DMS 273 treated with DMSO at 0.1 percent for 48 hours (cell line): ENCODE results near the gene ARMH3.

ENCODE experiments used
- DNase-seq: peaks from one replicate; lab custom pipeline; 2025; lab: John Stamatoyannopoulos, UW

ARMH3 gene

DNA sequence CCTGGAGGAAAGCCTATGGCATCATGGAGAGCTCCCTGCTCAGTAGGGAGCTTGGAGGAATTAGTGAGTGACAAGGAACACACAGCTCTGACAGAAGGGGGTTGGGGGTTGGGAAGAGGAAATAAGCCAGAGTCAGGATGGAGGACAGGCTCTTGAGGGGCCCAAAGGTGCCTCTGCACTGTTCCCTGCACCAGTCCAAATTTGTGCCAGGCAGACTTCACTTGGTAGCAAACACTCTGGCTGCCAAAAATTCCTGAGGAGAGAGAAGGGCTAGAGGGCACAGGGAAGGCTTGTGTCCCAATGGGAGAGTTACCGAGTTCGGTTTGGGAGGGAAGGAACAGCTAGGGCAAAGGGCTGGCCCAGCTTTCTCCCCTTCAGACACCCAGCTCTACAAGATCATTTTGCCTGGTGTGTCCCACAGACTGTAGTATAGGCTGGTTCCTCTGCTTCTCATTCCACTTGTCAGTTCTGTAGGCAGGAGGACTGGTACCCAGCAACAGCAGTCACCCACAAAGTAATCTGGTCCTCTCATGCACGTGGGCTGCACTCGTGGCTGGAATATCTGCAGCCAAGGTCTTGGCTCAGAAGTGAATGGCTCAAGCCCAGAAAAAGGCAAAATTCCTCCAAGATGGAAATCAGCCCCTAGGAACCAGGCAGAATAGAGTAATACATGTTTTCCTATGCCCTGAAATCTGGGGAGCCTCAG, 204.4 kb downstream of the ARMH3 start:
- no peak for DNase-seq

DNA sequence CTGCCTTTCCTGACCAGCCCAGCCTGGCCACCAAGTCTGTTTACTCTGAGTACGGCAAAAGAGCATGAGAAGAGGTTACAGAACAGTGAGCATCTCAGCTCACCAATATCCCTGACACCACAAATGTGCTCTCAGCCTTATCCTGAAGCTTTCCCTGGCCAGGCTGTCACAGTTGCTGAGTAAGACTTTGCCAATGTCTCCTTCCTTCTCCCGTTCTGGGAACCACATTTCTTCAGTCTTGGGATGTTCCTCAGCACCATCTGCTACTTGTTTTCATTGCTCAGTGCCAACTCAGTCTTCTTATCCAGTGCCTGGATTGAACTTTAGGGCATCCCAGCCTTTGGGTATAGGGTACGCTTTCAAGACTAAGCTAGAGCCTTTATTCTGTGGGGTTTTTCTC, 205.2 kb downstream of the ARMH3 start:
- DNase-seq: no peak

DNA sequence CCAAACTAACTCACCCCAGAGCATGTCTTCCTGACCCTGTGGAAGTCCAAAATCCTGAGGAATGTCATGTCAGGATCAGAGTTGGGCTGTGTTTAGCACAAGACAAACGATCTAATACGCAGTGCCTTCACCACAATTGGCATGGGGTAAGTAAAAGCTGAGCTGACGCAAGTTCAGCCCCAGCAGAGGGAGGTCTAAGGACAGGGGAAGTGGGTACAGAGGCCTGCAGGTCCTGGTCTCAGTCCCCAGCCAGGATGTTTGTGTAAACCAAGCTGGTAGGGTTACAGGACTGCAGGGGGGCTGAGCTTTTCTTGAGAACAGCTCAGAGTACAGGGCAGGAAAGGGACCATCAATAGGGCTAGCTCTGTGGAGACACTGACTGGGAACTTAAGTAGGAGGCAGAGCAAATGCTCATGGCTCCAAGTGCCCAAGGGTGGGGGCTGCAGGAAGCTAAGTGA, 207.1 kb downstream of the ARMH3 start:
- no peak for DNase-seq

DNA sequence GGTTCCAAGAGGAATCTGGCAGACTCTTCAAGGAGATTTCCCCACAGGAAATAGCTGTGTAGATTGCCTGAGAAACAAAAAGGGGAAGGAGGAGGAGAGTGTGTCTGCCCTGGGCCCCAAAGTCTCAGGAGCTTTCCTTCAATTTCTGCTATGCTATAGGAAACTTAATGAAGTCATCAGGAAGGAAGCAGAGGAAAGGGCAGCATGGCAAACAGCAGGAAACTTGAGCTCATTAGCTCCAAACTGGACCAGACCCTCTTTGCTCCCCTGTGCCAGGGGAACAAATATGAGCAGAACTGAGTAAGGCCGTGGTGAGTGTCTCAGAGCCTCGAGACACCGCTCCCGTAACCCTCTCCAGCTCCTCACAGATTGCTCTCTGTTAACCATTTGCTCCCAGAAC, 207.6 kb downstream of the ARMH3 start:
- DNase-seq: no peak

DNA sequence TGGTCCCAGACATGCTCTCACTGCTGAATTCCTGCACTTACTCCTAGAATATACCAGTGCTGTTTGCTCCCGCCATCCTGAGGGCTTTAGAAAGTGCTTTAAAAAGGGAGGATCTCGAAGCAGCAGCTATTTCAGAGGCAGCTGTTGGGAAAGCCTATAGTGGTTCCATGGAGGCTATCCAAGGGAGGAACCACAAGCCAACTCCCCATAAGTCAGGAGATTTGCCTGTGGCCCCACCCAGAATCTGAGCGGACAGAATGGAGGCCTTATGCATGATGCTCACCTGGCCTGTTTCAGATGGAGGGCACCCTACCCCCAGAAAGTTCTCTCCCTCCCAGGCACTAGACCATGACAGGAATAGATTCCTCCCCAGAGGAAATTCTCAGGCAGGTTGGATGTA, 210.1 kb downstream of the ARMH3 start:
- DNase-seq: no peak

DNA sequence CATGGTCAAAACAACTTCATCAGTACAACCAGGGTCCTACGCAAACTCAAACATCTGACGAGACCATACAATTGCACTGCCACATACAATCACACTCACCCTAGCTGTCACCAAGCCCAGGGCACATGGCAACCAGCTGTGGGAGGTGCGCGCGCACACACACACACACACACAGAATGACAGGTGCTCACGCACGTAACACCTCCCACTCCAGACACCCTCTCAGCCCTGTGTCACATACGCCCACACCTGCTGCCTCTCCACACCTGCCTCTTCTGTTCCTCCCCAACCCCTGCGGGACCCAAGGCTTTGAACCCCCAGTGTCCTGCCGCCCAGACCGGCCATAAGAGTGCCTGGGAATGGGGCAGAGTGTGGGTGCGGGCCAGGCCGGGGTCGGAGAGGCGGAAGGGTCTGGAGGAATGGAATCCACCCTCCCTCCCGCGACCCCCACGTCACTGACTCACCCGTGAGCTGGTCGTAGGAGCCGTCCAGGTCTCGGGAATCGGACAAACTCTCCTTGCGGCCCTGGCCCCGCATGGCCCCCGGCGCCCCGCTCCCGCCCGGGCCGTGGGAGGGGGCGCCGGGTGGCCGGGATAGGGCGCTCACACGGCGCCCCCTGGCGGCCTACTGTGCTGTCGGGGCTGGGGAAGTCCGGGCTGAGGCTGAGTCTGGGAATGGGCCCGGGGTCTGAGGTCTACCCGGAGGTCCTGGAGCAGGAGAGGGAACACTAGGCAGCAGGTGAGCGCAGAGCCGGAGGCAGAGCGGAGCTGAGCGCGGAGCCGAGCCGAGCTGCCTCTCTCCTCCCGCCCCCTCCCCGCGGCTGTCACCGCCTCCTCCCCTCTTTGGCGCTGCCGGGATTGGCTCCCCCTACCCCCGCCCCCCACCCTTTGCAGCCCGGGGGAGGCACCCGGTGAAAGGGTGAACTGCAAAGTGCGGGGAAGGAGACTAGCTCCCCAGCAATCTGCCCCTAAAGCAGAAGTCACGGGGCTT, 212.6 kb downstream of the ARMH3 start, which contains the start of gene KCNIP2:
TSS of gene KCNIP2 (minus strand) at position 769 of the 990 bp plus-strand sequence. CDS start at position 537, 232 bp downstream.
- DNase-seq: no peak

DNA sequence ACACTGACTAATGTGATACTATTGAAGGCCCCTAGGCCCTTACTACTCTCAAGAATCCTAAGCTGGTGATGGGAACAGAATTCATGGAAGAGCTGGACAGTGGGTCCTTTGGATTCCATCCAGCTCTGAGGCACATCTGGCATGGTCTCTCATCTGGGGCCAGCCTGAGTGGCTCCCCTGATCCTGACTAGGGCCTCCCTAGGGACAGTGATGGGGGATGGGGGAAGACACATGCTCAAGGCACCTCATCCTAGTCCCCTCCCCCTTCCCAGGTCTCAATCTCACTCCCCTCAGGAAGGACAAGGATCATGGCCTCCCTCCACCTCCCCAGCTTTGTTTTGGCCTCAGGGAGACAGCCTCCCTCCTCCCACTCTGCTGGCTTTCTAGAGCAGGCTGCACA, 214.1 kb downstream of the ARMH3 start:
- DNase-seq: no peak

DNA sequence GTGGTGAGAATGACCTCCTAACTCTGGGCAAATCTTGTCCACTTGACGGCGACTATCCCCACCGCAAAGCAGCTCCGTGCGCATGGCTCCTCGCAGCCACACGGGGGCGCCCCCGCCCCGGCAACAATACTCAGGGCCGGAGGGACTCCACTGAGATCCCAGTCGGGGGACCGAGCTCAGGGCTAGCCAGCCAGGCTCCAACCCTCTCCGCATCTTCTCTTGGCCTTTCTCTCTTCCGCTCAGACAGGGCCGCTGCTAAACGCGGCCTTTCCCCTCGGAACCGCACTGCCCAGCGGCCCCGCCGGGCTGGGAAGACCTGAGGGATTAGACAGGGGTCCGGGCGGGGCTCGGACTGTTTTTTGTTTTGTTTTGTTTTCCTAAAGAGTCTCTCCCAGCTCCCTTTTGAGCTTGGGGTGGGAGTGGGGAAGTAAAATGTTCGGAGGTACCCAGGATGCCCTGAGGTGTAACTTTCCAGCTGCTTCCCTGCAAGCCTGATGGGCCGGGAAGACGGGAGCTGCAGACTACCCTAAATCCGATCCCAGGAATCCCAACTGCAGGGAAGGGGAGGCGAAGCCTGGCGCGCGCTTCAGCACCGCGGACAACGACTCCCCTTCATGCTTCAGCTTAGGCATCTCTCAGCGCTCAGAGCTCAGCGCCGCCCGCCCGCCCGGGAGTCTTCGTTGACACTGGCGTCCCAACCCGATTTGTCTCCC, 215.1 kb downstream of the ARMH3 start:
- DNase-seq: no peak

DNA sequence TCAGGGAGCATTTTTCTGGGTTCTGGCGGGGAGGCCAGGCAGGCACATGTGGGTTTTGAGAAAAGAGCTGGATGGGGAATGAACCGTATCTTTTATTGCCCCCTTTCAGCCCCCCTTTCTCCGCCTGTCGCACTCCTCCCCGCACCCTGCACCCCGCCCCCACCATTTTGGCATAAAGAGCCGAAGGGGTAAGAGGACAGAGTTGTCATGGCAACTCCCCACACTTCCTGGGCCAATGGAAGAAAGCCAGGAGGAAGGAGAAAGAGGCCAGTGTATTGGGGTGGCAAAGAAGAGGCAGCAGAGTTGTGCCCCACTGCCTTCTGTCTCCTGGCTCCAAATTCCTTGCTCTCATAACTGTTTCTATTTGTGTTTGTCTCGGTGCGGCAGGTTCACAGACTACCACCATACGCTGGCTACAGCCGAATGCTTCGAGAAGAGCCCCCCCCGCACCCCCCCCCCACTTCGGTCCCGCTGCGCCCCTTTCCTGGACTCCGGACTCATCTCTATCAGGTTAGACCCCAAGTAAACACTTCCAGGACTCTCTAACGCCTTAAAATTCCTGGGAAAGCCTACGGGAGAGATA, 215.8 kb downstream of the ARMH3 start:
- no peak for DNase-seq

DNA sequence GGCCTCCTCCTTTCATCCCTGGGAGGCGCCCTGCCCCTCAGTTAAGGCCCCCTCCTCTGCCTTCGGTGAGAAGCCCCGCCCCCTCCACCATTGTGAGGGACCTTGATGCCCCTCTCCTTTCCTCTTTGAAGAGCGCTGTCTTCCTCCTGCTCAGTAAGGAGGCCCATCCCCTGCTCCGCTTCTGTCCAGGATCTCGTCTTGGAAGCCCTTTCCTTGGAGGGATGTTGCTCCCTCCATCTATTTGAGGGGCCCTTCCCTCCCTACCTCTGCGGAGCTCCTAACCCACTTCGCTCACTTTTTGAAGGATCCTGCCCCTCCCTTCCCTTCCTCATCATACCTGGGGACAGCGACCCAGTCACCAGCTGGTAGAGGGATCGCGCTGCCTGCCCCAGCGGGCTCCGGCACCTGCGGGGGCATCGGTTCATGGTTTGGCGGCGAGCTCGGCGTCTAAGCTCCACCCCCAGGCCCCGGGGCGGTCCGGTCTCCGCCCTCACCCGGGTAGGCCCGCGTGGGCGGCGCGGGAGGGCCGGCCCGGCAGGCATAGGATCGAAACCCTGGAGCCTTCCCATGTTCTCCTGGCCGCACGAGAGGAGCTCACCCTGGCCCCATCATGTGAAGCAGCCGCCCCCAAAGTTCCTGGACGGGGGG, 216.4 kb downstream of the ARMH3 start:
- no peak for DNase-seq

DNA sequence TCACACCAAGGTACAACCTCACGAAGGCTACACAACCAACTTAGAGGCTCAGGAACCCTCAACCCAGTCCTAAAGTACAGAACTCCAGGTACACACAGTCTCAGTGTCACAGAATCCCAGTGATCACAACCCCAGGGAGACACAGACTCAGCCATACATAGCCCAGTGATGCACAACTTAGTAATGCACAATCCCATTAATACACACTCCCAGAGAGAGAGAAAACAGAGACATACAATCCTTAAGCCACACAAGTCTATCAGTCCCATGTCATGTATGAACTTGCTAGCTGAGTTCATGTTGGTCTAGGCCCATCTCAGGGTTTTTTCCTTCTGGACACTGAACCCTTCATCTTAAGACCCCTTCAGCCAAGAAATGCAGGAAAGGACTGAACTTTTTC, 217.0 kb downstream of the ARMH3 start:
- no peak for DNase-seq

DNA sequence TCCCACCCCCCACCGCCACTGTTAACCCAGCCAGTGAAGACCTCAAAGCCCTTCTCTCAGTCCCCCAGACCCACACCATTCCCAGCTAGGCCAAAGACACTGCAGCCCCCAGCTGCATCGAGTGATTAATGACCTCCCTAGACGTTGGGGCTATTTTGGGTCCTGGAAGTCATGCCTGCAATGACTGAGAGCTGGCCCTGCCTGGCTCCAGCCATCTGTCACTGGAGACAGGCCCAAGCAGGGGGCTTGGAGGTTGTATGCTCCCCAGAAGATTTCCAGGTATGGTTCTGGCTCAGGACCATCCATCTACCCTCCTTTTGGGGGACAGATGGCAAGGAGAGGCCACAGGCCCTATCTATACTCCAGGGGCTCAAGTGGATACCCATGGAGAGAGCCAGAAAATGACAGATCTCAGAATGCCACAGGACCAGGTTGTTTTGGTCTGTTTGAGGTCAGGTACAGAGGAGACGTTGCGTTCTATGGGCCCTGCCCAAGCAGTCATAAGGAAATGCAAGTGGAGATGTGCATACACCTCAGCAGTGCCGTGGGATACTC, 217.5 kb downstream of the ARMH3 start:
- no peak for DNase-seq

DNA sequence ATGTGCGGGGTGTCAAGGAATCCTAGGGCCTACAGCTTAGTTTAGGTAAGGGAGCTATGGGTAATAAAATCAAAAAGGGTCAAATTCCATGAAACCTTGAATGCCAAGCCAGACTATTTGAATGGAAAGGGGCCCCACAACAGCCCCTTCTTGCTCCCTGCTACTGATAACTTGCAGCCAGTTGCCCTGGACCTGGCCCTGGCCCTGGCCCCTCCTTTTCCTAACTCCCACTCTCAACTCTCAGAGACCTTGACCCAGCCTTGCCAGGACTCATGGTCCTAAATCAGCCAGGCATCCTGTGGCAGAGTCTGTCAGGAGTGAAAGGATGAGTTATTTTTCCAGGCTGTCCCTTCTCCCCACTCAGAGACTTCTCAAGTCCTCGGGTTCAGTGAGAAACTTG, 218.2 kb downstream of the ARMH3 start:
- DNase-seq: no peak

DNA sequence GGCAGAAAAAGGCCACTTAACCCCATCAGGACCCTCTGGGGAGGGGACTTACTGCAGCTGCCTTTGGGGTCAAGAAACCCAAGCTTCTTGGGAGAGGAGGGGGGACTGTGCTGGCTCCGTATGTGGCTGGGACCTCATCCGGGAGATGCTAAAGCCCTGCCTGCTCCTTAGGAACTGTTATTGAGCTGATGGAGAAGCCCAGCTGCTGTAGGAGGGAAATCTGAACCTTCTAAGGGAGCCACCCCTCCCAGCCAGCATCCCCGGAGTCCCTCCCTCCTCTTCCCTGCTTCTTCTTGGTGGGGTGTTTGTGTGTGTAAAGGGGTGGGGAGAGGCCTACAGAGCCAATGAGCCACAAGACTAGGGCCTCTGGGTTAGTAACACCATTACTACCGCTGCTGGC, 220.6 kb downstream of the ARMH3 start:
- no peak for DNase-seq

DNA sequence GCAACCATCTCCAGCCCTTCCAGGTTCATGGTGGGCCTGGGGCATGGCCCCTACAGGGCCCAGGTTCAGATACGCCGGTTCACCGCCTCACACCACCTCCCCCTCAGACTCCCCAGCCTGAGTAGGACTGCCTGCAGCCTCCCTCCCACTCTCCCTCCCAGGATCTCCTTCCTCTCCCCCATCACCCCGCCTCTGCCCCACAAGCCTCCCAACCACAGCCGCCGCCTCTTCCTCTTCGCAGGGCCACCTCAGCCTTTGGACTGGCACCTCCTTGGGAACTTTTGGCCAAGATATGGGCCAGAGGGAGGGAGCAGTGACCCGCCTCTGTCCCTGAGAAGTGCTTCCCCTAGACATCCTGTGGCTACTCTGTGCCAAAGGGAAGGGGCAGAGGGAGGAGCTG, 221.6 kb downstream of the ARMH3 start:
- DNase-seq: no peak

DNA sequence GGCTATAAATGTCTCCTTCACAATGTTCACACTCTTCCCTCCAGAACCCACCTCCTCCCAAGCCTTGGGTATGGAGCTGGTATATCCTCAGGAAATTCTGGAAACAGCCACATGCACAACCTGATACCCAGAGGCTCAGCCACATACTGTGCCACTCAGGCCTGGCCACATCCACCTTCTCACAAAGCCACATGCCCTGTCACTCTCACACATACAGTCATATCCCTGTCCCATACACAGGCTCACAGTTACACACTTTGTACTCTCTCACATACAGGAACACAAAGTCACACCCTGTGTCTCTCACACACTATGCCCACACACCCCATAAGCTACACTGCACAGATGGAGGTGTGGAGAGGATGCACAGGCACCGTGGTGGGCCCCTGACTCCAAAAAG, 222.5 kb downstream of the ARMH3 start:
- no peak for DNase-seq

DNA sequence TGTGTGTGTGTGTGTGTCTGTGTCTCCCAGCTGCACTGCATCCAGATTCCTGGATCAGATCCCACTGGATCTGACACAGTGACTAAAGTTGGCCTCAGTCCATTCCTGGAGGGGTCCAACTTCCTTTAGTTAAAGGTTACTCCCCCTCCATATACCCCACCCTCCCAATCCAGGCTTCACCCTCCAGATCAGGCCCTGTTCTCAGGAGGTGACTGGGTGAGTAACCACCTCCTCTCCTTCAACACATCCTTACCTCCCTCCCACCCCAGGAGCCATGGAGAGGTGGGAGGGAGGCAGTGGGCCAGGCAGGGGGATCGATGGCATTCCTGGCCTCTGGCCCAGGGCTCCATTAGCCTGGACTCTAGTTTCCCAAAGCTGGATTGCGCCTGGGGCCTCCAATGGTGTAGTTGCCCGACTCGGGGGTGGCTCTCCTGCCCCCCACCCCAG, 223.6 kb downstream of the ARMH3 start:
- no peak for DNase-seq

DNA sequence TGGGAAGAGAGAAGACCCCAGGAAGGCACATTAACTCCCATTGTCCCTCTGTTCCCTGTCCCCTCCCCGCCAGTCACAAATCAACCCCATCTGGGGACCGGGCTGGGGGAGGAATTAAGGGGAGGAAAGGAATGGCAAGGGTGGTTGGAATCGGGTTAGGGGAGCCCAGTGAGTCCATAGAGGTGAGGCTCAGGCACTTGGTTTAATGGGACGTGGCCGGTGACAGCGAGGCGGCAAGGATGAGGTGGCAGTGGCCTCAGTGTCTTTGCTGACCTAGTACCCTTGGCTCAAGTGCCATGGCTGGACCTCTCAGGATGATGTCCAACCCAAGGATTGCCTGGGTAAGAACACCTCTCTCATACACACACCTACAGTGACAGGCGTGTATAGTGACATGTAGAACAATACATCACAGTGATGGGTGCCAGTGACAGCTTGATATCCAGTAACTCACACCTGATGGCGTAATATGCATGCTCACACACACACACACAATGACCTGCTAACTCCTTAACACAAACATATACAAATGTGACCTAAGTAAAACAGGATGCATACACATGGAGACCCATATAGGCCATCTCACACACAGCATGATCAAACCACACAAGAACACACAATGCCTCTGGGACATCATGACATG, 224.7 kb downstream of the ARMH3 start:
- DNase-seq: no peak

DNA sequence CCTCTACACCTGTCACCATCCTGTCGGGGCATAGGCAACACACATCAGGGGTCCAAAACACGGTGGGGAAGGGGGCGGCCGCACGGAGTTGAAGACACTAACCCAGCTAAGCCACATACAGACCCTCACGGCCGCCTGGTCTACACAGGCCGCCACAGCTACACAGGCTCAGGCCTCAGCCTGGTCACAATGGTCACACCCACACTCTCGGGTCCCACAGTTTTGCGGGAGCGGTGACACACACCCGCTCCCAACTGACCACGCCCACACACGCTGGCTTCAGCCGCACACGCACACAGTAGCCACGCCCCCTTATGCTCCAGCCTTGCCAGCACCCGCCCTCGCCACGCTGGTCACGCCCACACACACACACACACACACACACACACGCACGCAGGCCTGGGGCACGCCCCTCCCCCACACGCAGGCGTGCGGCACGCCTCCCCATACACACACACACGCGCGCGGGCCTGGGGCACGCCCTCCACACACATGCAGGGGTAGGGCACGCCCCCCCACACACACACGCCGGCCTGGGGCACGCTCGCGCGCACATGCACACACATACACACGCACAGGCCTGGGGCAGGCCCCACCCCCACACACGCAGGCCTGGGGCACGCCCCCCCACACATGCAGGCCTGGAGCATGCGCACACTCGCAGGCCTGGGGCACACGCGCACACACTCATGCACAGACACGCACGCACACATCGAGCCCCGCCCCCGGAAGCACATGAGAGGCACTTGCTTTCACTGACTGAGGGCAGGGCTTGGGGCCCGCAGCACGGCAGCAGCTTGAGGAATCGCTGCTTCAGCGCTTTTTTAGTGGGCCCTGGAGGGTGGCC, 225.4 kb downstream of the ARMH3 start:
- DNase-seq: peak; percentile 48
